HEK293 (cell line): ENCODE data around the gene ATP6V0A1.

Experiments
- ZFP37 ChIP-seq: fragments of 450-650 bp; formaldehyde crosslinking; IDR thresholded peaks from 2 replicates; pipeline ENCODE4 v1.5.1; 2016; ENCODE audit warnings: missing biosample characterization, missing genetic modification characterization
- ZNF223 ChIP-seq: fragments of 450-650 bp; formaldehyde crosslinking; IDR thresholded peaks from 2 replicates; pipeline ENCODE4 v1.5.1; 2016; ENCODE audit warnings: missing biosample characterization, missing genetic modification characterization
- TF ChIP-seq, protein P1 (sequence below): fragments of 450-650 bp; formaldehyde crosslinking; IDR thresholded peaks from 2 replicates; pipeline ENCODE4 v1.5.1; 2016; ENCODE audit warnings: missing biosample characterization, missing genetic modification characterization, borderline replicate concordance

DNA sequence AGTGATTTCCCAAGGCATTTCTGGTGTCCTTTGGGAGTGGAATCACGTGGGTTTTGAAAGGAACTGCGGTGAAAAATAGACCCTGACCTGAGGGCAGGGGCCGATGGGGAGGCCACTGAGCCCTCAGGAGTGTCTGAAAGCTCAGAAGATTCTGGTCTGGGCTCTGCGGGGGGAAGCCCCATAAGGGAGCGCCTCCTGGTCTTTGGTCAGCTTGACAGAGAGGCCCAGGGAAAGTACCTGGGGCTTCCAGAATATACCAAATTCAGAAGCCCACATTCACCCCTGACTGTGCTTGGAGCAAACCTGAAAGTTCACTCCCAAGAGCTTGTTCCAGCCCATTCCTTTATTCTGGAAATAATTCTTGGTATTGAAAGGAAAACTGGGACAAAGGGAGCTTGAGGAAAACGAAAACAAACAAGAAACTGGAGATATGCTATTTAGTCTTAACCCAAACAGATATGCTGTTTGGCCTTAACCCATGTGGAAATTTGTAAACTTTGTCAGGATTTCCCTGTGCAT is 54.1 kb downstream of the ATP6V0A1 start:
- TF ChIP-seq, protein P1, sequence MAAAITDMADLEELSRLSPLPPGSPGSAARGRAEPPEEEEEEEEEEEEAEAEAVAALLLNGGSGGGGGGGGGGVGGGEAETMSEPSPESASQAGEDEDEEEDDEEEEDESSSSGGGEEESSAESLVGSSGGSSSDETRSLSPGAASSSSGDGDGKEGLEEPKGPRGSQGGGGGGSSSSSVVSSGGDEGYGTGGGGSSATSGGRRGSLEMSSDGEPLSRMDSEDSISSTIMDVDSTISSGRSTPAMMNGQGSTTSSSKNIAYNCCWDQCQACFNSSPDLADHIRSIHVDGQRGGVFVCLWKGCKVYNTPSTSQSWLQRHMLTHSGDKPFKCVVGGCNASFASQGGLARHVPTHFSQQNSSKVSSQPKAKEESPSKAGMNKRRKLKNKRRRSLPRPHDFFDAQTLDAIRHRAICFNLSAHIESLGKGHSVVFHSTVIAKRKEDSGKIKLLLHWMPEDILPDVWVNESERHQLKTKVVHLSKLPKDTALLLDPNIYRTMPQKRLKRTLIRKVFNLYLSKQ: no peak
- no peak for TF ChIP-seq ZNF223 (tag by site-specific recombination)
- TF ChIP-seq ZFP37: no peak
